Naive thymus-derived CD4-positive, alpha-beta T cell (primary cell): ENCODE data around the gene DDX41. TPM values are rescaled to one million over a fixed set of nuclear protein-coding genes. Genes with fewer than 3 reads are reported as not detected.
A peak's percentile ranks its signal among the peaks of the same experiment; 100 is the strongest.
"Not testable (repeated sequence)": the region's sequence is repeated elsewhere in the genome, so short reads cannot be mapped to it uniquely, and the experiment has no call there.

Experiments used
- ATAC-seq: fragments of 150-1000 bp; cut with Tn5 transposase; 2 replicates; pipeline ENCODE4 v1.10.0; 2021; ENCODE audit warnings: mild to moderate bottlenecking, moderate library complexity
- CTCF ChIA-PET: fragments of 350-600 bp; sonication (Branson Sonifier 250); formaldehyde crosslinking; loops from one replicate; lab custom pipeline; 2021; ENCODE audit warnings: antibody characterized with exemption; lab: Charles Lee
- POLR2A ChIA-PET: fragments of 350-600 bp; sonication (Branson Sonifier 250); formaldehyde crosslinking; loops from one replicate; lab custom pipeline; 2021; ENCODE audit warnings: antibody characterized with exemption, inconsistent platforms; lab: Charles Lee
- DNase-seq, 9 donors: peaks; one replicate each; pipeline versions ENCODE4 v3.0.0 to v3.0.0-alpha.2; 2020 to 2022; ENCODE audit warnings: mixed read lengths in 1 of 9
- H3K27ac ChIP-seq: one replicate; pipeline ENCODE4 v1.7.0; 2013; ENCODE audit warnings: mild to moderate bottlenecking, low read depth, low read length, moderate library complexity
- H3K27me3 ChIP-seq, 2 donors: one replicate each; pipeline ENCODE4 v1.7.0; 2013; ENCODE audit warnings: low read length in 2 of 2, mild to moderate bottlenecking in 2 of 2, moderate library complexity in 2 of 2; ENCODE audit not compliant: control insufficient read depth in 2 of 2, insufficient read depth in 2 of 2
- H3K36me3 ChIP-seq, 3 experiments: 1 replicate in 2 of 3; 2 replicates in 1 of 3; pipeline ENCODE4 v1.7.0; 2013; ENCODE audit warnings: low read length in 3 of 3, mild to moderate bottlenecking in 3 of 3, moderate library complexity in 1 of 3; ENCODE audit not compliant: insufficient read depth in 3 of 3, control insufficient read depth in 2 of 3
- H3K4me1 ChIP-seq, 2 donors: one replicate each; pipeline ENCODE4 v1.7.0; 2013; ENCODE audit warnings: low read length in 2 of 2, mild to moderate bottlenecking in 2 of 2, moderate library complexity in 1 of 2; ENCODE audit not compliant: control insufficient read depth in 2 of 2, insufficient read depth in 2 of 2
- H3K4me3 ChIP-seq: 2 replicates; pipeline ENCODE4 v1.7.0; 2013; ENCODE audit warnings: mild to moderate bottlenecking, low read length
- H3K9me3 ChIP-seq, 3 experiments: 1 replicate in 2 of 3; 2 replicates in 1 of 3; pipeline ENCODE4 v1.7.0; 2013; ENCODE audit warnings: low read length in 3 of 3; ENCODE audit not compliant: control insufficient read depth in 2 of 3
- H3K27ac Mint-ChIP-seq, 9 donors: one replicate each; pipeline ENCODE4 v1.8.0; 2020 to 2022; ENCODE audit warnings: mixed read lengths in 9 of 9, mild to moderate bottlenecking in 8 of 9, moderate library complexity in 5 of 9, inconsistent platforms in 2 of 9
- H3K27me3 Mint-ChIP-seq, 5 donors: one replicate each; pipeline ENCODE4 v1.8.0; 2021 to 2022; ENCODE audit warnings: mixed read lengths in 5 of 5, mild to moderate bottlenecking in 1 of 5
- H3K36me3 Mint-ChIP-seq, 5 donors: one replicate each; pipeline ENCODE4 v1.8.0; 2020 to 2022; ENCODE audit warnings: mixed read lengths in 5 of 5, mild to moderate bottlenecking in 3 of 5, inconsistent platforms in 1 of 5
- H3K4me1 Mint-ChIP-seq, 7 donors: one replicate each; pipeline ENCODE4 v1.8.0; 2020 to 2022; ENCODE audit warnings: mixed read lengths in 7 of 7, mild to moderate bottlenecking in 3 of 7, inconsistent platforms in 1 of 7
- H3K4me3 Mint-ChIP-seq, 10 donors: one replicate each; pipeline ENCODE4 v1.8.0; 2020 to 2022; ENCODE audit warnings: mild to moderate bottlenecking in 10 of 10, mixed read lengths in 10 of 10, moderate library complexity in 6 of 10, inconsistent platforms in 2 of 10
- H3K9me3 Mint-ChIP-seq, 11 donors: one replicate each; pipeline ENCODE4 v1.8.0; 2020 to 2022; ENCODE audit warnings: mixed read lengths in 11 of 11, mild to moderate bottlenecking in 4 of 11, inconsistent platforms in 1 of 11, moderate library complexity in 1 of 11
- intact Hi-C, 2 donors: fragments of 100-400 bp; cut with micrococcal nuclease; formaldehyde crosslinking; loops; one replicate each; pipeline ENCODE4 v1.15.1; 2023
- polyA plus RNA-seq, 2 donors: library from polyadenylated mRNA; unstranded; fragments of 300-500 nt; fragmentation: Illumina TruSeq; gene quantifications; one replicate each; pipeline ENCODE4 v1.2.3, GENCODE V29; 2021
- total RNA-seq, 6 experiments: library from RNA in 5 of 6; stranded (reverse) in 5 of 6; gene quantifications; 1 replicate in 5 of 6; 2 replicates in 1 of 6; pipeline ENCODE4 v1.2.3 and lab custom pipeline; 2021 to 2026

DDX41 gene
- total and polyA plus RNA-seq, 7 experiments from 2014 or later = 39.2 to 126 (median 71.8) TPM

- H3K4me1 ChIP-seq, H3K4me1 Mint-ChIP-seq, ATAC-seq, H3K27me3 Mint-ChIP-seq, H3K27me3 ChIP-seq, H3K27ac Mint-ChIP-seq, H3K4me3 ChIP-seq, H3K9me3 ChIP-seq, H3K9me3 Mint-ChIP-seq, CTCF ChIA-PET, H3K4me3 Mint-ChIP-seq, intact Hi-C loops, H3K27ac ChIP-seq, DNase-seq: not testable (repeated sequence)
- H3K36me3 ChIP-seq = peaks cover 0 to 89% (median 11%) of the 10 kb centered on the region in 3 experiments
- H3K36me3 Mint-ChIP-seq = peaks cover 0 to 43% (median 14%) of the 10 kb centered on the region in 5 donors
- POLR2A ChIA-PET = interaction anchor here (0.7 to 0.9 kb wide), 2 partner anchors 16 to 19 kb away, joined by 4 to 7 read pairs; no protein-coding TSS in a partner anchor
These were observed 17.7 kb upstream of the DDX41 start for GRCh38 chr5:177534433-177534832.

- no peak for ATAC-seq
- intact Hi-C loops = no loop called here
- Histone ChIP-seq H3K36me3 (peaks cover 0 to 90% (median 10%) of the 10 kb centered on the region in 3 experiments), H3K9me3 (no peaks in the 10 kb centered on the region), H3K4me3 (no peak overlapping the region), H3K4me1 (no peaks in the 10 kb centered on the region), H3K27ac (no peak overlapping the region), H3K27me3 (no peaks in the 10 kb centered on the region)
- Mint-ChIP-seq H3K4me3 (no peak overlapping the region), H3K36me3 (peaks cover 0 to 28% (median 13%) of the 10 kb centered on the region in 5 donors), H3K27ac (peak overlapping the region in 2 of 9 donors; percentile 42 to 66), H3K27me3 (no peaks in the 10 kb centered on the region), H3K4me1 (peaks cover 0 to 8% (median 2%) of the 10 kb centered on the region in 7 donors), H3K9me3 (peaks cover 0 to 2% (median 0%) of the 10 kb centered on the region in 11 donors)
- CTCF ChIA-PET = no interaction called here
- no peak for DNase-seq
- POLR2A ChIA-PET = interaction anchor here (0.5 to 1.0 kb wide), 3 partner anchors 10 to 41 kb away, joined by 3 to 4 read pairs (median 3); no protein-coding TSS in a partner anchor
These were observed 14.6 kb upstream of the DDX41 start for GRCh38 chr5:177531209-177531940.

- DNase-seq = no peak
- Mint-ChIP-seq H3K36me3 (peaks cover 0 to 28% (median 13%) of the 10 kb centered on the region in 5 donors), H3K9me3 (peaks cover 0 to 2% (median 0%) of the 10 kb centered on the region in 11 donors), H3K4me1 (peaks cover 0 to 8% (median 2%) of the 10 kb centered on the region in 7 donors), H3K27ac (peak overlapping the region in 5 of 9 donors; percentile 12 to 62 (median 37)), H3K4me3 (no peak overlapping the region), H3K27me3 (no peaks in the 10 kb centered on the region)
- ChIA-PET POLR2A (interaction anchor here (0.5 to 1.0 kb wide), 2 partner anchors 9 to 40 kb away, joined by 3 read pairs; no protein-coding TSS in a partner anchor), CTCF (no interaction called here)
- H3K4me3 ChIP-seq = no peak overlapping the region
- no peaks in the 10 kb centered on the region for H3K9me3 ChIP-seq
- H3K27ac ChIP-seq = no peak overlapping the region
- no peaks in the 10 kb centered on the region for H3K27me3 ChIP-seq
- ATAC-seq = no peak
- intact Hi-C loops = no loop called here
- H3K36me3 ChIP-seq = peaks cover 0 to 91% (median 10%) of the 10 kb centered on the region in 3 experiments
- no peaks in the 10 kb centered on the region for H3K4me1 ChIP-seq
These were observed 13.9 kb upstream of the DDX41 start for GRCh38 chr5:177530638-177531037.

GRCh38 chr5:177529247-177530203 is 12.8 kb upstream of the DDX41 start:
- no peak overlapping the region for H3K27ac ChIP-seq
- H3K4me1 ChIP-seq = no peaks in the 10 kb centered on the region
- ChIA-PET CTCF (no interaction called here), POLR2A (no interaction called here)
- intact Hi-C loops = no loop called here
- H3K4me1 Mint-ChIP-seq = peaks cover 0 to 4% (median 2%) of the 10 kb centered on the region in 7 donors
- H3K27ac Mint-ChIP-seq = peak overlapping the region in 6 of 9 donors; percentile 12 to 47 (median 43)
- H3K4me3 Mint-ChIP-seq = no peak overlapping the region
- H3K9me3 Mint-ChIP-seq = peaks cover 0 to 2% (median 0%) of the 10 kb centered on the region in 11 donors
- H3K27me3 ChIP-seq = no peaks in the 10 kb centered on the region
- H3K27me3 Mint-ChIP-seq = no peaks in the 10 kb centered on the region
- peaks cover 0 to 21% (median 13%) of the 10 kb centered on the region in 5 donors for H3K36me3 Mint-ChIP-seq
- H3K4me3 ChIP-seq = no peak overlapping the region
- H3K9me3 ChIP-seq = no peaks in the 10 kb centered on the region
- DNase-seq = no peak
- no peak for ATAC-seq
- peaks cover 0 to 97% (median 10%) of the 10 kb centered on the region in 3 experiments for H3K36me3 ChIP-seq

- H3K4me3 Mint-ChIP-seq = no peak overlapping the region
- no peaks in the 10 kb centered on the region for H3K27me3 Mint-ChIP-seq
- H3K4me3 ChIP-seq = no peak overlapping the region
- DNase-seq = no peak
- H3K36me3 Mint-ChIP-seq = peaks cover 0 to 18% (median 13%) of the 10 kb centered on the region in 5 donors
- H3K4me1 ChIP-seq = no peaks in the 10 kb centered on the region
- no peak overlapping the region for H3K27ac ChIP-seq
- H3K9me3 Mint-ChIP-seq = peaks cover 0 to 2% (median 0%) of the 10 kb centered on the region in 11 donors
- POLR2A ChIA-PET = no interaction called here
- intact Hi-C loops = no loop called here
- H3K4me1 Mint-ChIP-seq = peaks cover 0 to 4% (median under 1%) of the 10 kb centered on the region in 7 donors
- CTCF ChIA-PET = no interaction called here
- no peak overlapping the region for H3K27ac Mint-ChIP-seq
- H3K36me3 ChIP-seq = peaks cover 0 to 99% (median 10%) of the 10 kb centered on the region in 3 experiments
- H3K27me3 ChIP-seq = no peaks in the 10 kb centered on the region
- ATAC-seq = no peak
- H3K9me3 ChIP-seq = no peaks in the 10 kb centered on the region
These were observed 11.9 kb upstream of the DDX41 start for GRCh38 chr5:177528631-177529030.

GRCh38 chr5:177527595-177527994 is 10.8 kb upstream of the DDX41 start:
- ChIA-PET CTCF (no interaction called here), POLR2A (no interaction called here)
- no peak for DNase-seq
- intact Hi-C loops = no loop called here
- no peak for ATAC-seq
- Mint-ChIP-seq H3K4me3 (no peak overlapping the region), H3K27ac (no peak overlapping the region), H3K36me3 (peaks cover 0 to 13% (median 11%) of the 10 kb centered on the region in 5 donors), H3K4me1 (peaks cover 0 to 4% (median 0%) of the 10 kb centered on the region in 7 donors), H3K27me3 (no peaks in the 10 kb centered on the region), H3K9me3 (peaks cover 0 to 2% (median 0%) of the 10 kb centered on the region in 11 donors)
- Histone ChIP-seq H3K4me3 (no peak overlapping the region), H3K27me3 (no peaks in the 10 kb centered on the region), H3K9me3 (no peaks in the 10 kb centered on the region), H3K4me1 (no peaks in the 10 kb centered on the region), H3K36me3 (peaks cover 0 to 93% (median 10%) of the 10 kb centered on the region in 3 experiments), H3K27ac (no peak overlapping the region)
